ENCODE measurements around the gene GGTA1. TPM values are rescaled to one million over a fixed set of nuclear protein-coding genes. Genes with fewer than 3 reads are reported as not detected.

GGTA1 gene
- total RNA-seq, result not detected in 2 replicates

GRCh38 chr9:121499427-121500164 is at the start of gene GGTA1:
Gene GGTA1, minus strand, starts transcription at chr9:121499844. Its CDS starts 31,922 bp downstream, at chr9:121467922.

Other genes starting within 250 kb of the GGTA1 start
- 106 and 270 TPM in 2 replicates for gene GSN, start 231.7 kb downstream of the GGTA1 start, total RNA-seq
- gene STOM, start 129.6 kb downstream of the GGTA1 start, total RNA-seq, result 87.2 and 99.7 TPM in 2 replicates
- 28.3 and 28.8 TPM in 2 replicates for gene DAB2IP, start 151.8 kb upstream of the GGTA1 start, total RNA-seq

Data from hair follicular keratinocyte (primary cell).